IMR-90 (cell line): Measurements from ENCODE around the gene TMEM121B. TPM values are rescaled to one million over a fixed set of nuclear protein-coding genes. Genes with fewer than 3 reads are reported as not detected.

Source experiments
- ATAC-seq: fragments of 200-7000 bp; cut with Tn5 transposase; 2 replicates; pipeline ENCODE4 v1.9.1; 2020; ENCODE audit warnings: low read depth, mild to moderate bottlenecking, moderate library complexity
- BruUV-seq: library from RNA; stranded (reverse); fragments of 400-500 nt; replicated peaks from 2 replicates; lab custom pipeline; 2021; lab: Mats Ljungman, UMichigan
- CTCF ChIA-PET: fragments of 300-600 bp; formaldehyde crosslinking; extraction: SDS; loops from one replicate; lab custom pipeline; 2021; ENCODE audit warnings: antibody characterized with exemption; lab: Yijun Ruan, JAX
- POLR2A ChIA-PET: fragments of 300-600 bp; sonication (Branson Sonifier 250); formaldehyde crosslinking; loops from one replicate; lab custom pipeline; 2022; ENCODE audit warnings: antibody characterized with exemption; ENCODE audit not compliant: unreplicated experiment; lab: Charles Lee
- DNase-seq: peaks from one replicate; pipeline ENCODE4 v3.0.0; 2013
- H2AFZ ChIP-seq: replicated peaks from 2 replicates; pipeline ENCODE3; 2013; ENCODE audit warnings: low read length, mild to moderate bottlenecking; ENCODE audit not compliant: poor library complexity
- H2AK5ac ChIP-seq: 2 replicates; pipeline ENCODE4 v1.6.1; 2013; ENCODE audit warnings: low read depth, low read length, inconsistent platforms
- H2AK9ac ChIP-seq: replicated peaks from 2 replicates; pipeline ENCODE3; 2013; ENCODE audit warnings: mild to moderate bottlenecking, low read depth, low read length, moderate library complexity; ENCODE audit not compliant: poor library complexity
- H2BK120ac ChIP-seq: 2 replicates; pipeline ENCODE4 v1.6.1; 2013; ENCODE audit warnings: low read depth, low read length, inconsistent platforms
- H2BK15ac ChIP-seq: 3 replicates; pipeline ENCODE4 v1.6.1; 2013; ENCODE audit warnings: low read depth, low read length, inconsistent platforms
- H2BK20ac ChIP-seq: 2 replicates; pipeline ENCODE4 v1.6.1; 2013; ENCODE audit warnings: low read depth, mild to moderate bottlenecking, inconsistent platforms, low read length, moderate library complexity
- H2BK5ac ChIP-seq: 2 replicates; pipeline ENCODE4 v1.6.1; 2013; ENCODE audit warnings: mild to moderate bottlenecking, low read depth, low read length, inconsistent platforms; ENCODE audit not compliant: poor library complexity, severe bottlenecking
- H3K14ac ChIP-seq: replicated peaks from 2 replicates; pipeline ENCODE4 v1.6.1; 2013; ENCODE audit warnings: low read depth, low read length, inconsistent platforms
- H3K18ac ChIP-seq: 2 replicates; pipeline ENCODE4 v1.6.1; 2013; ENCODE audit warnings: low read depth, low read length, control low read depth
- H3K23ac ChIP-seq: 2 replicates; pipeline ENCODE4 v1.6.1; 2013; ENCODE audit warnings: low read depth, low read length, inconsistent platforms
- H3K27ac ChIP-seq: 2 replicates; pipeline ENCODE4 v1.5.1; 2013; ENCODE audit warnings: mild to moderate bottlenecking, control low read depth, low read length; ENCODE audit not compliant: insufficient read depth
- H3K27me3 ChIP-seq: 2 replicates; pipeline ENCODE4 v1.6.1; 2013; ENCODE audit warnings: low read length; ENCODE audit not compliant: control insufficient read depth, insufficient read depth
- H3K36me3 ChIP-seq: 2 replicates; pipeline ENCODE4 v1.6.1; 2013; ENCODE audit warnings: low read length, mixed read lengths; ENCODE audit not compliant: control insufficient read depth, insufficient read depth
- H3K4ac ChIP-seq: 2 replicates; pipeline ENCODE4 v1.6.1; 2013; ENCODE audit warnings: low read depth, low read length, inconsistent platforms
- H3K4me1 ChIP-seq: 2 replicates; pipeline ENCODE4 v1.6.1; 2013; ENCODE audit warnings: low read length, mixed read lengths; ENCODE audit not compliant: control insufficient read depth, insufficient read depth
- H3K4me2 ChIP-seq: 2 replicates; pipeline ENCODE4 v1.6.1; 2013; ENCODE audit warnings: low read depth, mild to moderate bottlenecking, control low read depth, low read length, moderate library complexity
- H3K4me3 ChIP-seq: 2 replicates; pipeline ENCODE4 v1.5.1; 2013; ENCODE audit warnings: low read depth, mild to moderate bottlenecking, control low read depth, low read length, moderate library complexity; ENCODE audit not compliant: insufficient read depth
- H3K56ac ChIP-seq: 2 replicates; pipeline ENCODE4 v1.6.1; 2013; ENCODE audit warnings: low read length, inconsistent platforms; ENCODE audit not compliant: insufficient read depth; ENCODE audit errors: extremely low read depth
- H3K79me1 ChIP-seq, 2 experiments: 2 replicates each; pipeline ENCODE4 v1.6.1; 2013; ENCODE audit warnings: low read length in 2 of 2, inconsistent platforms in 1 of 2, low read depth in 1 of 2
- H3K9ac ChIP-seq: 2 replicates; pipeline ENCODE4 v1.6.1; 2013; ENCODE audit warnings: low read depth, low read length, control low read depth
- H3K9me1 ChIP-seq: 2 replicates; pipeline ENCODE4 v1.6.1; 2013; ENCODE audit warnings: low read length, inconsistent platforms; ENCODE audit not compliant: insufficient read depth
- H3K9me3 ChIP-seq: 2 replicates; pipeline ENCODE4 v1.6.1; 2013; ENCODE audit warnings: low read length; ENCODE audit not compliant: control insufficient read depth, insufficient read depth
- H4K20me1 ChIP-seq: 2 replicates; pipeline ENCODE4 v1.6.1; 2013; ENCODE audit warnings: low read length, inconsistent platforms; ENCODE audit not compliant: insufficient read depth
- H4K5ac ChIP-seq: 2 replicates; pipeline ENCODE4 v1.6.1; 2013; ENCODE audit warnings: mild to moderate bottlenecking, low read depth, low read length, control low read depth
- H4K8ac ChIP-seq, 2 experiments: 2 replicates each; pipeline ENCODE4 v1.6.1; 2013; ENCODE audit warnings: low read depth in 2 of 2, low read length in 2 of 2, control low read depth in 1 of 2, inconsistent platforms in 1 of 2
- H4K91ac ChIP-seq: 2 replicates; pipeline ENCODE4 v1.6.1; 2013; ENCODE audit warnings: low read depth, low read length, inconsistent platforms; ENCODE audit not compliant: insufficient read depth
- CEBPB ChIP-seq: IDR thresholded peaks from 2 replicates; pipeline ENCODE4 v1.6.1; 2012; ENCODE audit warnings: low read depth, low read length, improper control_type of control experiment
- CHD1 ChIP-seq: IDR thresholded peaks from 2 replicates; pipeline ENCODE4 v1.6.1; 2012; ENCODE audit warnings: low read depth, low read length, improper control_type of control experiment
- MAFK ChIP-seq: IDR thresholded peaks from 2 replicates; pipeline ENCODE4 v1.6.1; 2012; ENCODE audit warnings: low read depth, low read length, improper control_type of control experiment
- MXI1 ChIP-seq: IDR thresholded peaks from 2 replicates; pipeline ENCODE4 v1.6.1; 2012; ENCODE audit warnings: low read depth, mild to moderate bottlenecking, low read length, moderate library complexity, borderline replicate concordance
- RAD21 ChIP-seq: IDR thresholded peaks from 2 replicates; pipeline ENCODE4 v1.6.1; 2012; ENCODE audit warnings: low read length, improper control_type of control experiment
- RCOR1 ChIP-seq: IDR thresholded peaks from 2 replicates; pipeline ENCODE4 v1.6.1; 2012; ENCODE audit warnings: mild to moderate bottlenecking, low read length, improper control_type of control experiment; ENCODE audit not compliant: insufficient replicate concordance
- RFX5 ChIP-seq: IDR thresholded peaks from 2 replicates; pipeline ENCODE4 v1.8.0; 2012; ENCODE audit warnings: low read depth, mild to moderate bottlenecking, low read length, moderate library complexity
- SMC3 ChIP-seq: fragments of 150-350 bp; IDR thresholded peaks from 2 replicates; pipeline ENCODE4 v1.6.1; 2016; ENCODE audit warnings: low read depth, mild to moderate bottlenecking, antibody characterized with exemption, low read length, moderate library complexity
- WGBS, 2 experiments: methylation state at CpG; one replicate each; pipeline versions ENCODE4 v1.1.5 to v1.1.7; 2013; ENCODE audit warnings: missing lambda C conversion rate in 2 of 2; ENCODE audit not compliant: insufficient read length in 1 of 2; ENCODE audit errors: extremely low coverage in 2 of 2; 5-methylcytosine and 5-hydroxymethylcytosine counted together
- dilution Hi-C: fragments of 300-500 bp; cut with HindIII; formaldehyde crosslinking; loops from one replicate; pipeline ENCODE4 v1.14.3; 2018; ENCODE audit warnings: low sequenced_read_pairs; ENCODE audit not compliant: unreplicated experiment
- in situ Hi-C: fragments of 300-500 bp; cut with MboI; formaldehyde crosslinking; loops from 3 replicates; pipeline ENCODE4 v1.14.3; 2019; ENCODE audit warnings: low sequenced_read_pairs, inconsistent platforms, mixed read lengths
- intact Hi-C: fragments of 100-400 bp; cut with micrococcal nuclease; formaldehyde crosslinking; loops from 2 replicates; pipeline ENCODE4 v1.10.0; 2022
- polyA plus RNA-seq, 3 experiments: library from polyadenylated mRNA; depleted of rRNA; stranded (reverse); fragments of >200 nt; gene quantifications; 2 replicates each; pipeline ENCODE4 v1.2.3, GENCODE V29; 2012; ENCODE audit warnings: low replicate concordance in 1 of 3
- total RNA-seq: library from RNA; depleted of rRNA; stranded (reverse); fragments of >200 nt; gene quantifications from 2 replicates; pipeline ENCODE4 v1.2.3, GENCODE V29; 2012
- TF ChIP-seq, protein P1 (sequence below): fragments of 150-350 bp; IDR thresholded peaks from 2 replicates; pipeline ENCODE4 v1.6.1; 2017; ENCODE audit warnings: mild to moderate bottlenecking, antibody characterized with exemption, low read length, low read depth

Gene TMEM121B
- total and polyA plus RNA-seq, 2 of the 4 experiments (the other 2 are of a cell fraction) = under 0.01 to 0.29 TPM

DNA sequence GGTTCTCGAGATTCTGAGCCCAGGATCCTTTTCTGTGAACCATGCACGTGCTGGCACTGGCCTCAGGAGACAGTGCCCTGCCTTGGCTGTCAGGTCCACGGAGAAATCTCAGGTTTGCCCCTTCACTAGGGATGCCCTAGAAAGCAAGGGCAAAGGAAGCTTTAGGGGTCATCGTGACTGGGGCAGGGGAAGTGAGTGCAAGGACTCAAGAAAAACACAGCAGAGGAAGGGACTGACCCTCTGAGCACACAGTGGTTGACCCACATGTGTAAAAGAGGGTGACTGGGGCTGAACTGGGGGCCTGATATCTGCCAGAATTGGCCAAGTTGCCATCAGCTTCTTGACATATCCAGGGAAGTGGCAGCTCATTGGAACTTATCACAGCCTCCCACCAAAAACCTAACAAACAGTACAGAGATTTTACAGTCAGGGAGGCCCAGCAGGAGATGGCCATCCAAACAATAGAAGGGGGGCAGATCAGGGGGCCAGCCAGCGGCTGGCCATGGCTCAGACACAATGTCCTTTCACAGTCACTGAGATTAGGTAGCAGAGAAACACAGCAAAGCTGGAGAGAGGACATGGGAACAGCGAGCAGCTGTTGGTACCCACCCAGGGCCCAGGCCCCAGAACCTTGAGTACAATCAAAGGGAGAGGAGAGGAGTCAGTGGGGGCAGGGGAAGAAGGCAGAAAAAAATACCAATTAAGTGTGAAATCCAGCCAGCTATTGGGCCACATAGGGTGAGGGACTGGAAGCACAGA, 4.4 kb downstream of the TMEM121B start:
- no peak overlapping the region for H2BK15ac ChIP-seq
- ATAC-seq (no peak), DNase-seq (no peak)
- no peak overlapping the region for H4K91ac ChIP-seq
- 41% methylated on average over 5 of the region's 6 CpGs; no CpG with 5 or more reads in 1 of the 2 experiments for WGBS, 2 experiments
- in situ Hi-C loops = no loop called here
- dilution Hi-C loops = no loop called here
- no peak overlapping the region for H3K4ac ChIP-seq
- TF ChIP-seq CHD1 = no peak
- TF ChIP-seq, protein P1, sequence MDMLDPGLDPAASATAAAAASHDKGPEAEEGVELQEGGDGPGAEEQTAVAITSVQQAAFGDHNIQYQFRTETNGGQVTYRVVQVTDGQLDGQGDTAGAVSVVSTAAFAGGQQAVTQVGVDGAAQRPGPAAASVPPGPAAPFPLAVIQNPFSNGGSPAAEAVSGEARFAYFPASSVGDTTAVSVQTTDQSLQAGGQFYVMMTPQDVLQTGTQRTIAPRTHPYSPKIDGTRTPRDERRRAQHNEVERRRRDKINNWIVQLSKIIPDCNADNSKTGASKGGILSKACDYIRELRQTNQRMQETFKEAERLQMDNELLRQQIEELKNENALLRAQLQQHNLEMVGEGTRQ = no peak
- TF ChIP-seq MXI1 = no peak
- TF ChIP-seq RCOR1 = no peak
- TF ChIP-seq RFX5 = no peak
- TF ChIP-seq SMC3 = no peak
- no peak for TF ChIP-seq CEBPB
- TF ChIP-seq RAD21 = no peak
- no peak for TF ChIP-seq MAFK
- H2BK120ac ChIP-seq = no peak overlapping the region
- H4K20me1 ChIP-seq = no peaks in the 10 kb centered on the region
- H3K27me3 ChIP-seq = peaks cover 22% of the 10 kb centered on the region; the same call in 1 of the 2 replicates
- H3K4me1 ChIP-seq = no peaks in the 10 kb centered on the region
- BruUV-seq = no TSS peak
- H3K23ac ChIP-seq = no peak overlapping the region
- no peak overlapping the region for H3K14ac ChIP-seq
- no peak overlapping the region for H2AFZ ChIP-seq
- H3K27ac ChIP-seq = no peak overlapping the region
- POLR2A ChIA-PET = interaction anchor here (0.6 kb wide), 1 partner anchor 707 kb away, joined by 3 read pairs; no protein-coding TSS in a partner anchor
- H3K9me1 ChIP-seq = no peaks in the 10 kb centered on the region
- no peaks in the 10 kb centered on the region for H3K79me1 ChIP-seq
- no peak overlapping the region for H4K5ac ChIP-seq
- intact Hi-C loops = no loop called here
- H3K9ac ChIP-seq = no peak overlapping the region
- no peak overlapping the region for H4K8ac ChIP-seq
- H2BK5ac ChIP-seq = no peak overlapping the region
- no peaks in the 10 kb centered on the region for H3K36me3 ChIP-seq
- H3K4me3 ChIP-seq = no peak overlapping the region
- no peak overlapping the region for H2AK5ac ChIP-seq
- no peak overlapping the region for H3K56ac ChIP-seq
- no peak overlapping the region for H2BK20ac ChIP-seq
- H3K9me3 ChIP-seq = no peaks in the 10 kb centered on the region
- H3K18ac ChIP-seq = no peak overlapping the region
- H3K4me2 ChIP-seq = no peak overlapping the region
- no peak overlapping the region for H2AK9ac ChIP-seq
- CTCF ChIA-PET = interaction anchor here (1.3 kb wide), 1 partner anchor 55 kb away, joined by 3 read pairs; no protein-coding TSS in a partner anchor
